BJ (cell line): ENCODE measurements around the gene SOS1. TPM values are rescaled to one million over a fixed set of nuclear protein-coding genes. Genes with fewer than 3 reads are reported as not detected.

Source experiments
- CTCF ChIA-PET: fragments of 350-600 bp; formaldehyde crosslinking; extraction: SDS; loops from one replicate; lab custom pipeline; 2021; ENCODE audit warnings: antibody characterized with exemption, inconsistent platforms; lab: Yijun Ruan, JAX
- POLR2A ChIA-PET: fragments of 300-600 bp; sonication (Branson Sonifier 250); formaldehyde crosslinking; extraction: SDS; loops from one replicate; lab custom pipeline; 2021; ENCODE audit warnings: antibody characterized with exemption; lab: Charles Lee
- DNase-seq: peaks from one replicate; pipeline ENCODE4 v3.0.0-alpha.2; 2011; ENCODE audit warnings: low read depth
- H3K27me3 ChIP-seq: 2 replicates; pipeline ENCODE4 v1.6.0; 2011; ENCODE audit warnings: low read length; ENCODE audit not compliant: control insufficient read depth, insufficient read depth
- H3K36me3 ChIP-seq: 2 replicates; pipeline ENCODE4 v1.5.1; 2011; ENCODE audit warnings: low read length; ENCODE audit not compliant: control insufficient read depth, insufficient read depth
- H3K4me3 ChIP-seq: 2 replicates; pipeline ENCODE4 v1.5.1; 2011; ENCODE audit warnings: low read depth, mild to moderate bottlenecking, control low read depth, low read length
- CTCF ChIP-seq: IDR thresholded peaks from 2 replicates; pipeline ENCODE4 v1.5.1; 2011; ENCODE audit warnings: low read depth, mild to moderate bottlenecking, control low read depth, inconsistent platforms, low read length, moderate library complexity; ENCODE audit not compliant: insufficient read depth
- polyA plus RNA-seq: library from polyadenylated mRNA; depleted of rRNA; stranded (reverse); fragments of >200 nt; gene quantifications from 2 replicates; pipeline ENCODE4 v1.2.3, GENCODE V29; 2011

The SOS1 gene
- polyA plus RNA-seq, 1 experiment = 12.9 TPM

GRCh38 chr2:38988716-38989115 lies 132.1 kb downstream of the SOS1 start:
- H3K27me3 ChIP-seq = no peaks in the 10 kb centered on the region
- no peak for DNase-seq
- POLR2A ChIA-PET = no interaction called here
- TF ChIP-seq CTCF = no peak
- peaks cover 7% of the 10 kb centered on the region for H3K36me3 ChIP-seq
- H3K4me3 ChIP-seq = no peak overlapping the region
- CTCF ChIA-PET = interaction anchor here (0.7 kb wide), 1 partner anchor 12 kb away, joined by 3 read pairs; no protein-coding TSS in a partner anchor

GRCh38 chr2:38982498-38982897 lies 138.4 kb downstream of the SOS1 start:
- Histone ChIP-seq H3K4me3 (no peak overlapping the region), H3K36me3 (peaks cover 5% of the 10 kb centered on the region), H3K27me3 (no peaks in the 10 kb centered on the region)
- TF ChIP-seq CTCF = no peak
- DNase-seq = no peak
- ChIA-PET CTCF (no interaction called here), POLR2A (no interaction called here)

- TF ChIP-seq CTCF = no peak
- CTCF ChIA-PET = no interaction called here
- Histone ChIP-seq H3K36me3 (peaks cover 5% of the 10 kb centered on the region), H3K27me3 (no peaks in the 10 kb centered on the region), H3K4me3 (no peak overlapping the region)
- POLR2A ChIA-PET = no interaction called here
- no peak for DNase-seq
Measured at GRCh38 chr2:38981670-38982357, 139.0 kb downstream of the SOS1 start.

GRCh38 chr2:38981003-38981669 lies 139.7 kb downstream of the SOS1 start:
- TF ChIP-seq CTCF = no peak
- CTCF ChIA-PET = no interaction called here
- Histone ChIP-seq H3K36me3 (peaks cover 5% of the 10 kb centered on the region), H3K4me3 (no peak overlapping the region), H3K27me3 (no peaks in the 10 kb centered on the region)
- POLR2A ChIA-PET = no interaction called here
- DNase-seq = no peak

GRCh38 chr2:38978908-38979307 lies 141.9 kb downstream of the SOS1 start:
- Histone ChIP-seq H3K36me3 (no peaks in the 10 kb centered on the region), H3K27me3 (no peaks in the 10 kb centered on the region), H3K4me3 (no peak overlapping the region)
- ChIA-PET CTCF (no interaction called here), POLR2A (no interaction called here)
- TF ChIP-seq CTCF = no peak
- no peak for DNase-seq
